Natural killer cell treated with Interleukin-12 subunit alpha and Interleukin-12 subunit beta and Interleukin-15 and Interleukin-18, amount 100 ng/mL, for 72 hours (primary cell): Measurements from ENCODE around the gene KRTAP9-6. TPM values are rescaled to one million over a fixed set of nuclear protein-coding genes. Genes with fewer than 3 reads are reported as not detected.

Experiments used
- total RNA-seq, 2 donors: library from RNA; stranded (reverse); gene quantifications; one replicate each; pipeline ENCODE4 v1.2.3, GENCODE V29; 2022

Gene KRTAP9-6
- total RNA-seq, 2 donors from 2014 or later = not detected

Other genes starting within 250 kb of the KRTAP9-6 start
- not detected for gene KRTAP1-5, start 238.2 kb upstream of the KRTAP9-6 start, total RNA-seq
- not detected for gene KRTAP1-4, start 235.2 kb upstream of the KRTAP9-6 start, total RNA-seq
- gene KRTAP1-3, start 230.5 kb upstream of the KRTAP9-6 start, total RNA-seq = not detected
- gene KRTAP1-1, start 223.9 kb upstream of the KRTAP9-6 start, total RNA-seq = not detected
- gene KRTAP2-1, start 218.1 kb upstream of the KRTAP9-6 start, total RNA-seq = not detected
- gene KRTAP2-2, start 210.1 kb upstream of the KRTAP9-6 start, total RNA-seq = not detected
- not detected for gene KRTAP2-3, start 205.3 kb upstream of the KRTAP9-6 start, total RNA-seq
- not detected for gene KRTAP2-4, start 199.5 kb upstream of the KRTAP9-6 start, total RNA-seq
- gene KRTAP4-7, start 181.2 kb upstream of the KRTAP9-6 start, total RNA-seq = not detected
- gene KRTAP4-8, start 167.2 kb upstream of the KRTAP9-6 start, total RNA-seq = not detected
- gene KRTAP4-16, start 163.2 kb upstream of the KRTAP9-6 start, total RNA-seq = not detected
- gene KRTAP4-9, start 160.0 kb upstream of the KRTAP9-6 start, total RNA-seq = not detected
- not detected for gene KRTAP4-11, start 147.0 kb upstream of the KRTAP9-6 start, total RNA-seq
- not detected for gene KRTAP4-12, start 141.2 kb upstream of the KRTAP9-6 start, total RNA-seq
- not detected for gene KRTAP4-6, start 124.8 kb upstream of the KRTAP9-6 start, total RNA-seq
- not detected for gene KRTAP4-5, start 115.6 kb upstream of the KRTAP9-6 start, total RNA-seq
- not detected for gene KRTAP4-4, start 104.6 kb upstream of the KRTAP9-6 start, total RNA-seq
- gene KRTAP4-3, start 97.2 kb upstream of the KRTAP9-6 start, total RNA-seq = not detected
- not detected for gene KRTAP4-2, start 87.2 kb upstream of the KRTAP9-6 start, total RNA-seq
- not detected for gene KRTAP4-1, start 80.5 kb upstream of the KRTAP9-6 start, total RNA-seq
- not detected for gene KRTAP9-1, start 75.5 kb upstream of the KRTAP9-6 start, total RNA-seq
- not detected for gene KRTAP9-2, start 38.7 kb upstream of the KRTAP9-6 start, total RNA-seq
- gene KRTAP9-3, start 32.9 kb upstream of the KRTAP9-6 start, total RNA-seq = not detected
- not detected for gene KRTAP9-8, start 27.4 kb upstream of the KRTAP9-6 start, total RNA-seq
- not detected for gene KRTAP9-4, start 15.7 kb upstream of the KRTAP9-6 start, total RNA-seq
- gene KRTAP9-9, start 10.0 kb upstream of the KRTAP9-6 start, total RNA-seq = not detected
- gene KRTAP9-7, start 10.3 kb downstream of the KRTAP9-6 start, total RNA-seq = not detected
- gene KRTAP29-1, start 37.5 kb downstream of the KRTAP9-6 start, total RNA-seq = not detected
- not detected for gene KRTAP16-1, start 43.9 kb downstream of the KRTAP9-6 start, total RNA-seq
- gene KRTAP17-1, start 50.3 kb downstream of the KRTAP9-6 start, total RNA-seq = not detected
- not detected for gene KRT33A, start 85.5 kb downstream of the KRTAP9-6 start, total RNA-seq
- not detected for gene KRT33B, start 104.4 kb downstream of the KRTAP9-6 start, total RNA-seq
- gene KRT34, start 116.9 kb downstream of the KRTAP9-6 start, total RNA-seq = not detected
- gene KRT31, start 132.2 kb downstream of the KRTAP9-6 start, total RNA-seq = not detected
- not detected for gene KRT37, start 159.2 kb downstream of the KRTAP9-6 start, total RNA-seq
- not detected for gene KRT38, start 175.6 kb downstream of the KRTAP9-6 start, total RNA-seq
- not detected for gene KRT32, start 202.0 kb downstream of the KRTAP9-6 start, total RNA-seq
- gene KRT35, start 215.8 kb downstream of the KRTAP9-6 start, total RNA-seq = not detected
- not detected for gene KRT36, start 224.5 kb downstream of the KRTAP9-6 start, total RNA-seq
- not detected for gene KRT13, start 240.2 kb downstream of the KRTAP9-6 start, total RNA-seq